ENCODE results near the gene SYS1. TPM values are rescaled to one million over a fixed set of nuclear protein-coding genes. Genes with fewer than 3 reads are reported as not detected.

The SYS1 gene
- polyA plus RNA-seq, 1 of the 3 experiments (the other 2 are of a cell fraction), result 26.5 TPM

- H3K9ac ChIP-seq, result peak overlapping the region; percentile 42; the same call in 1 of the 2 replicates
- no peak for DNase-seq
- H3K79me2 ChIP-seq (ENCODE audit: insufficient read depth), result peaks cover 63% of the 10 kb centered on the region
- POLR2A ChIA-PET, result interaction anchor here (0.8 kb wide), 1 partner anchor 10 kb away, joined by 3 read pairs; no protein-coding TSS in a partner anchor
- no peak overlapping the region for H3K4me3 ChIP-seq (ENCODE audit: low read depth in 2 of 2, low read length in 1 of 2)
- no peaks in the 10 kb centered on the region for H3K27me3 ChIP-seq (ENCODE audit: insufficient read depth)
- CTCF ChIA-PET, result interaction anchor here (1.2 to 4.0 kb wide), 6 partner anchors 11 to 434 kb away, joined by 3 to 20 read pairs (median 10); partner anchors contain the start of gene SYS1
- 50% methylated on average over 9 of the region's 15 CpGs for WGBS (ENCODE audit: low lambda C conversion rate)
- H4K20me1 ChIP-seq (ENCODE audit: insufficient read depth), result peaks cover 11% of the 10 kb centered on the region; the same call in 1 of the 2 replicates
- no peaks in the 10 kb centered on the region for H3K9me2 ChIP-seq
- H3K36me3 ChIP-seq (replicated peaks in 1 of 2; ENCODE audit: control insufficient read depth in 1 of 2, insufficient read depth in 2 of 2, low read length in 1 of 2), result peaks cover 10 to 25% of the 10 kb centered on the region in 2 experiments
- H3K4me1 ChIP-seq (ENCODE audit: control insufficient read depth in 1 of 2, insufficient read depth in 2 of 2, low read depth in 1 of 2, low read length in 1 of 2), result peaks cover 42 to 46% of the 10 kb centered on the region in 2 experiments
- H3K9me3 ChIP-seq, result no peaks in the 10 kb centered on the region
- H2AFZ ChIP-seq (ENCODE audit: low read depth), result no peak overlapping the region
- H3K4me2 ChIP-seq, result peak overlapping the region; percentile 69
- peak overlapping the region; percentile 84 to 88; a peak in 3 of 4 replicates for H3K27ac ChIP-seq (ENCODE audit: low read depth in 2 of 2, low read length in 1 of 2)
- H3F3A ChIP-seq (replicated peaks; ENCODE audit: insufficient read depth), result peaks cover 27% of the 10 kb centered on the region
- TF ChIP-seq, protein P1, sequence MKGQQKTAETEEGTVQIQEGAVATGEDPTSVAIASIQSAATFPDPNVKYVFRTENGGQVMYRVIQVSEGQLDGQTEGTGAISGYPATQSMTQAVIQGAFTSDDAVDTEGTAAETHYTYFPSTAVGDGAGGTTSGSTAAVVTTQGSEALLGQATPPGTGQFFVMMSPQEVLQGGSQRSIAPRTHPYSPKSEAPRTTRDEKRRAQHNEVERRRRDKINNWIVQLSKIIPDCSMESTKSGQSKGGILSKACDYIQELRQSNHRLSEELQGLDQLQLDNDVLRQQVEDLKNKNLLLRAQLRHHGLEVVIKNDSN (IDR thresholded peaks at IDR 0.05; ENCODE audit: borderline replicate concordance, low read depth), result no peak; the same call in 1 of the 2 replicates
- no peak for TF ChIP-seq MXI1 (IDR thresholded peaks at IDR 0.05; ENCODE audit: low read depth, low read length)
- TF ChIP-seq EZH2phosphoT487 (IDR thresholded peaks at IDR 0.05; ENCODE audit: borderline replicate concordance, low read depth), result no peak
- TF ChIP-seq, protein P2, sequence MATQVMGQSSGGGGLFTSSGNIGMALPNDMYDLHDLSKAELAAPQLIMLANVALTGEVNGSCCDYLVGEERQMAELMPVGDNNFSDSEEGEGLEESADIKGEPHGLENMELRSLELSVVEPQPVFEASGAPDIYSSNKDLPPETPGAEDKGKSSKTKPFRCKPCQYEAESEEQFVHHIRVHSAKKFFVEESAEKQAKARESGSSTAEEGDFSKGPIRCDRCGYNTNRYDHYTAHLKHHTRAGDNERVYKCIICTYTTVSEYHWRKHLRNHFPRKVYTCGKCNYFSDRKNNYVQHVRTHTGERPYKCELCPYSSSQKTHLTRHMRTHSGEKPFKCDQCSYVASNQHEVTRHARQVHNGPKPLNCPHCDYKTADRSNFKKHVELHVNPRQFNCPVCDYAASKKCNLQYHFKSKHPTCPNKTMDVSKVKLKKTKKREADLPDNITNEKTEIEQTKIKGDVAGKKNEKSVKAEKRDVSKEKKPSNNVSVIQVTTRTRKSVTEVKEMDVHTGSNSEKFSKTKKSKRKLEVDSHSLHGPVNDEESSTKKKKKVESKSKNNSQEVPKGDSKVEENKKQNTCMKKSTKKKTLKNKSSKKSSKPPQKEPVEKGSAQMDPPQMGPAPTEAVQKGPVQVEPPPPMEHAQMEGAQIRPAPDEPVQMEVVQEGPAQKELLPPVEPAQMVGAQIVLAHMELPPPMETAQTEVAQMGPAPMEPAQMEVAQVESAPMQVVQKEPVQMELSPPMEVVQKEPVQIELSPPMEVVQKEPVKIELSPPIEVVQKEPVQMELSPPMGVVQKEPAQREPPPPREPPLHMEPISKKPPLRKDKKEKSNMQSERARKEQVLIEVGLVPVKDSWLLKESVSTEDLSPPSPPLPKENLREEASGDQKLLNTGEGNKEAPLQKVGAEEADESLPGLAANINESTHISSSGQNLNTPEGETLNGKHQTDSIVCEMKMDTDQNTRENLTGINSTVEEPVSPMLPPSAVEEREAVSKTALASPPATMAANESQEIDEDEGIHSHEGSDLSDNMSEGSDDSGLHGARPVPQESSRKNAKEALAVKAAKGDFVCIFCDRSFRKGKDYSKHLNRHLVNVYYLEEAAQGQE (IDR thresholded peaks at IDR 0.05; ENCODE audit: low read depth, low read length), result peak; percentile 70
- TF ChIP-seq NRF1 (IDR thresholded peaks at IDR 0.05; ENCODE audit: low read depth, low read length), result no peak
- peak; percentile 85 for TF ChIP-seq JUND (IDR thresholded peaks at IDR 0.05)
- peak; percentile 55; the same call in 1 of the 2 replicates for TF ChIP-seq POLR2AphosphoS5 (IDR thresholded peaks at IDR 0.05; ENCODE audit: low read depth, low read length)
- TF ChIP-seq SMC3 (IDR thresholded peaks at IDR 0.05; ENCODE audit: low read depth, low read length), result no peak
- TF ChIP-seq CHD2 (IDR thresholded peaks at IDR 0.05; ENCODE audit: low read length, partially characterized antibody), result no peak
- TF ChIP-seq GABPA (IDR thresholded peaks at IDR 0.05; ENCODE audit: low read depth), result no peak
- TF ChIP-seq NFIC (IDR thresholded peaks at IDR 0.05; ENCODE audit: borderline replicate concordance), result peak; percentile 93
- no peak for TF ChIP-seq FOXJ3 (CRISPR knock-in tag; IDR thresholded peaks at IDR 0.05)
- TF ChIP-seq GATA2 (CRISPR knock-in tag; IDR thresholded peaks at IDR 0.05), result no peak
- no peak for TF ChIP-seq TAF1 (IDR thresholded peaks at IDR 0.05; ENCODE audit: borderline replicate concordance, low read depth, low read length)
- TF ChIP-seq USF2 (IDR thresholded peaks at IDR 0.05; ENCODE audit: borderline replicate concordance, low read depth, low read length), result no peak
- peak; percentile 56 to 94; a peak in 3 of 4 replicates for TF ChIP-seq EP300 (IDR thresholded peaks at IDR 0.05; ENCODE audit: borderline replicate concordance in 1 of 2, low read depth in 1 of 2, low read length in 1 of 2)
- peak; percentile 24; the same call in 1 of the 2 replicates for TF ChIP-seq SIN3A (IDR thresholded peaks at IDR 0.05; ENCODE audit: borderline replicate concordance, low read depth, low read length)
- TF ChIP-seq IRF3 (IDR thresholded peaks at IDR 0.05; ENCODE audit: low read depth, low read length), result no peak
- TF ChIP-seq, protein P3, sequence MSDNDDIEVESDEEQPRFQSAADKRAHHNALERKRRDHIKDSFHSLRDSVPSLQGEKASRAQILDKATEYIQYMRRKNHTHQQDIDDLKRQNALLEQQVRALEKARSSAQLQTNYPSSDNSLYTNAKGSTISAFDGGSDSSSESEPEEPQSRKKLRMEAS (IDR thresholded peaks at IDR 0.05; ENCODE audit: low read depth), result peak; percentile 83
- TF ChIP-seq FOXM1 (IDR thresholded peaks at IDR 0.05; ENCODE audit: low read depth), result peak; percentile 73
- TF ChIP-seq YY1 (IDR thresholded peaks at IDR 0.05; ENCODE audit: low read depth), result peak; percentile 62
- peak; percentile 58 for TF ChIP-seq PBX3 (IDR thresholded peaks at IDR 0.05)
Measured at GRCh38 chr20:45337367-45338120, 25.4 kb upstream of the SYS1 start.
